Activated naive CD4-positive, alpha-beta T cell treated with anti-CD3 and anti-CD28 coated beads, Interleukin-2, amount 50 U/mL, for 72 hours (primary cell): ENCODE data around the gene CACNG6. TPM values are rescaled to one million over a fixed set of nuclear protein-coding genes. Genes with fewer than 3 reads are reported as not detected.
A peak's percentile ranks its signal among the peaks of the same experiment; 100 is the strongest.

Source experiments
- ATAC-seq, 2 donors: fragments of 150-1000 bp; cut with Tn5 transposase; 2 replicates each; pipeline ENCODE4 v1.10.0; 2021; ENCODE audit warnings: mild to moderate bottlenecking in 2 of 2, moderate library complexity in 2 of 2
- DNase-seq, 2 donors: peaks; one replicate each; pipeline ENCODE4 v3.0.0; 2021 to 2022; ENCODE audit warnings: low spot score in 2 of 2
- H3K27ac Mint-ChIP-seq, 2 donors: one replicate each; pipeline ENCODE4 v1.8.0; 2022; ENCODE audit warnings: mild to moderate bottlenecking in 2 of 2, mixed read lengths in 2 of 2
- H3K36me3 Mint-ChIP-seq, 2 donors: one replicate each; pipeline ENCODE4 v1.8.0; 2022; ENCODE audit warnings: mixed read lengths in 2 of 2
- H3K9me3 Mint-ChIP-seq, 2 donors: one replicate each; pipeline ENCODE4 v1.8.0; 2022; ENCODE audit warnings: mixed read lengths in 2 of 2
- total RNA-seq, 2 donors: library from RNA; stranded (reverse); gene quantifications; one replicate each; pipeline ENCODE4 v1.2.3, GENCODE V29; 2022

The CACNG6 gene
- total RNA-seq, 2 donors from 2014 or later: not detected

GRCh38 chr19:53985863-53986262 lies 5.6 kb upstream of the CACNG6 start:
- Mint-ChIP-seq H3K27ac (no peak overlapping the region), H3K36me3 (peaks cover 5 to 9% of the 10 kb centered on the region in 2 donors), H3K9me3 (peaks cover 3% of the 10 kb centered on the region in 2 donors)
- ATAC-seq (no peak), DNase-seq (no peak)

GRCh38 chr19:53988981-53989380 lies 2.5 kb upstream of the CACNG6 start:
- H3K9me3 Mint-ChIP-seq: no peaks in the 10 kb centered on the region
- ATAC-seq (no peak), DNase-seq (no peak)
- no peaks in the 10 kb centered on the region for H3K36me3 Mint-ChIP-seq
- H3K27ac Mint-ChIP-seq: no peak overlapping the region

GRCh38 chr19:53989600-53990533 lies 1.6 kb upstream of the CACNG6 start:
- DNase-seq (no peak), ATAC-seq (no peak)
- Mint-ChIP-seq H3K9me3 (no peaks in the 10 kb centered on the region), H3K36me3 (no peaks in the 10 kb centered on the region), H3K27ac (no peak overlapping the region)

- no peaks in the 10 kb centered on the region for H3K36me3 Mint-ChIP-seq
- ATAC-seq (no peak), DNase-seq (no peak)
- H3K27ac Mint-ChIP-seq: no peak overlapping the region
- no peaks in the 10 kb centered on the region for H3K9me3 Mint-ChIP-seq
These were observed 774 bp downstream of the CACNG6 start for GRCh38 chr19:53992211-53992610.

GRCh38 chr19:53992815-53993214 lies 1.4 kb downstream of the CACNG6 start:
- Mint-ChIP-seq H3K36me3 (no peaks in the 10 kb centered on the region), H3K27ac (no peak overlapping the region), H3K9me3 (no peaks in the 10 kb centered on the region)
- no peak for ATAC-seq
- no peak for DNase-seq

GRCh38 chr19:53993448-53993847 lies 2.0 kb downstream of the CACNG6 start:
- Mint-ChIP-seq H3K9me3 (no peaks in the 10 kb centered on the region), H3K27ac (no peak overlapping the region), H3K36me3 (no peaks in the 10 kb centered on the region)
- no peak for ATAC-seq
- DNase-seq: no peak

GRCh38 chr19:53994811-53995210 lies 3.4 kb downstream of the CACNG6 start:
- ATAC-seq (peak in 1 of 2 donors; percentile 40), DNase-seq (no peak)
- Mint-ChIP-seq H3K9me3 (no peaks in the 10 kb centered on the region), H3K36me3 (no peaks in the 10 kb centered on the region), H3K27ac (no peak overlapping the region)

- ATAC-seq (no peak), DNase-seq (no peak)
- Mint-ChIP-seq H3K27ac (no peak overlapping the region), H3K36me3 (no peaks in the 10 kb centered on the region), H3K9me3 (no peaks in the 10 kb centered on the region)
These were observed 6.8 kb downstream of the CACNG6 start for GRCh38 chr19:53998223-53998622.

- Mint-ChIP-seq H3K27ac (no peak overlapping the region), H3K9me3 (no peaks in the 10 kb centered on the region), H3K36me3 (no peaks in the 10 kb centered on the region)
- ATAC-seq (no peak), DNase-seq (no peak)
These were observed 8.3 kb downstream of the CACNG6 start for GRCh38 chr19:53999694-54000093.

- Mint-ChIP-seq H3K36me3 (no peaks in the 10 kb centered on the region), H3K9me3 (no peaks in the 10 kb centered on the region), H3K27ac (no peak overlapping the region)
- ATAC-seq: no peak
- DNase-seq: no peak
These were observed 10.1 kb downstream of the CACNG6 start for GRCh38 chr19:54001496-54001895.

- no peak overlapping the region for H3K27ac Mint-ChIP-seq
- DNase-seq (no peak), ATAC-seq (no peak)
- H3K9me3 Mint-ChIP-seq: no peaks in the 10 kb centered on the region
- no peaks in the 10 kb centered on the region for H3K36me3 Mint-ChIP-seq
These were observed 11.3 kb downstream of the CACNG6 start for GRCh38 chr19:54002495-54003315.

GRCh38 chr19:54009440-54009839 lies 18.0 kb downstream of the CACNG6 start:
- ATAC-seq: no peak

GRCh38 chr19:54010474-54010873 lies 19.0 kb downstream of the CACNG6 start:
- no peak for ATAC-seq
- Mint-ChIP-seq H3K9me3 (no peaks in the 10 kb centered on the region), H3K36me3 (no peaks in the 10 kb centered on the region), H3K27ac (no peak overlapping the region)
- no peak for DNase-seq

More at GRCh38 chr19:54009440-54009839, 18.0 kb downstream of the CACNG6 start:
- Mint-ChIP-seq H3K27ac (no peak overlapping the region), H3K9me3 (no peaks in the 10 kb centered on the region), H3K36me3 (no peaks in the 10 kb centered on the region)
- DNase-seq: no peak

- H3K36me3 Mint-ChIP-seq: no peaks in the 10 kb centered on the region
- ATAC-seq: no peak
- H3K27ac Mint-ChIP-seq: no peak overlapping the region
- H3K9me3 Mint-ChIP-seq: no peaks in the 10 kb centered on the region
- DNase-seq: no peak
These were observed 20.2 kb downstream of the CACNG6 start for GRCh38 chr19:54011507-54012211.

GRCh38 chr19:54013866-54014265 lies 22.4 kb downstream of the CACNG6 start:
- no peak overlapping the region for H3K27ac Mint-ChIP-seq
- no peaks in the 10 kb centered on the region for H3K9me3 Mint-ChIP-seq
- DNase-seq: no peak

GRCh38 chr19:54014920-54015560 lies 23.6 kb downstream of the CACNG6 start:
- H3K27ac Mint-ChIP-seq: no peak overlapping the region
- H3K9me3 Mint-ChIP-seq: no peaks in the 10 kb centered on the region
- H3K36me3 Mint-ChIP-seq: no peaks in the 10 kb centered on the region
- ATAC-seq (no peak), DNase-seq (no peak)

More at GRCh38 chr19:54013866-54014265, 22.4 kb downstream of the CACNG6 start:
- no peaks in the 10 kb centered on the region for H3K36me3 Mint-ChIP-seq
- ATAC-seq: no peak
